ENCODE results near the gene SLC2A10. TPM values are rescaled to one million over a fixed set of nuclear protein-coding genes. Genes with fewer than 3 reads are reported as not detected.

SLC2A10 gene
- total and polyA plus RNA-seq, 2 experiments from 2014 or later = 4.9 to 14.6 TPM

GRCh38 chr20:46696791-46697279 lies 12.6 kb upstream of the SLC2A10 start:
- no peak overlapping the region for H3K4me3 Mint-ChIP-seq
- H3K4me2 ChIP-seq = no peak overlapping the region
- H3K79me2 ChIP-seq (replicated peaks; ENCODE audit: insufficient read depth) = no peaks in the 10 kb centered on the region
- TF ChIP-seq ZNF331 (CRISPR knock-in tag; IDR thresholded peaks at IDR 0.05; ENCODE audit: low read depth) = no peak
- no peak for TF ChIP-seq ZNF462 (CRISPR knock-in tag; IDR thresholded peaks at IDR 0.05)
- TF ChIP-seq ZNF114 (CRISPR knock-in tag; IDR thresholded peaks at IDR 0.05) = no peak
- TF ChIP-seq JUNB (IDR thresholded peaks at IDR 0.05; ENCODE audit: unreplicated experiment) = no peak
- no peak for TF ChIP-seq STAT1 (IDR thresholded peaks at IDR 0.05; ENCODE audit: unreplicated experiment)
- no peak for TF ChIP-seq CREB1 (CRISPR knock-in tag; IDR thresholded peaks at IDR 0.05; ENCODE audit: low read depth)
- TF ChIP-seq, protein P1, sequence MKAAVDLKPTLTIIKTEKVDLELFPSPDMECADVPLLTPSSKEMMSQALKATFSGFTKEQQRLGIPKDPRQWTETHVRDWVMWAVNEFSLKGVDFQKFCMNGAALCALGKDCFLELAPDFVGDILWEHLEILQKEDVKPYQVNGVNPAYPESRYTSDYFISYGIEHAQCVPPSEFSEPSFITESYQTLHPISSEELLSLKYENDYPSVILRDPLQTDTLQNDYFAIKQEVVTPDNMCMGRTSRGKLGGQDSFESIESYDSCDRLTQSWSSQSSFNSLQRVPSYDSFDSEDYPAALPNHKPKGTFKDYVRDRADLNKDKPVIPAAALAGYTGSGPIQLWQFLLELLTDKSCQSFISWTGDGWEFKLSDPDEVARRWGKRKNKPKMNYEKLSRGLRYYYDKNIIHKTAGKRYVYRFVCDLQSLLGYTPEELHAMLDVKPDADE (IDR thresholded peaks at IDR 0.05) = no peak
- TF ChIP-seq NANOG (IDR thresholded peaks at IDR 0.05; ENCODE audit: borderline replicate concordance) = no peak
- TF ChIP-seq, protein P2, sequence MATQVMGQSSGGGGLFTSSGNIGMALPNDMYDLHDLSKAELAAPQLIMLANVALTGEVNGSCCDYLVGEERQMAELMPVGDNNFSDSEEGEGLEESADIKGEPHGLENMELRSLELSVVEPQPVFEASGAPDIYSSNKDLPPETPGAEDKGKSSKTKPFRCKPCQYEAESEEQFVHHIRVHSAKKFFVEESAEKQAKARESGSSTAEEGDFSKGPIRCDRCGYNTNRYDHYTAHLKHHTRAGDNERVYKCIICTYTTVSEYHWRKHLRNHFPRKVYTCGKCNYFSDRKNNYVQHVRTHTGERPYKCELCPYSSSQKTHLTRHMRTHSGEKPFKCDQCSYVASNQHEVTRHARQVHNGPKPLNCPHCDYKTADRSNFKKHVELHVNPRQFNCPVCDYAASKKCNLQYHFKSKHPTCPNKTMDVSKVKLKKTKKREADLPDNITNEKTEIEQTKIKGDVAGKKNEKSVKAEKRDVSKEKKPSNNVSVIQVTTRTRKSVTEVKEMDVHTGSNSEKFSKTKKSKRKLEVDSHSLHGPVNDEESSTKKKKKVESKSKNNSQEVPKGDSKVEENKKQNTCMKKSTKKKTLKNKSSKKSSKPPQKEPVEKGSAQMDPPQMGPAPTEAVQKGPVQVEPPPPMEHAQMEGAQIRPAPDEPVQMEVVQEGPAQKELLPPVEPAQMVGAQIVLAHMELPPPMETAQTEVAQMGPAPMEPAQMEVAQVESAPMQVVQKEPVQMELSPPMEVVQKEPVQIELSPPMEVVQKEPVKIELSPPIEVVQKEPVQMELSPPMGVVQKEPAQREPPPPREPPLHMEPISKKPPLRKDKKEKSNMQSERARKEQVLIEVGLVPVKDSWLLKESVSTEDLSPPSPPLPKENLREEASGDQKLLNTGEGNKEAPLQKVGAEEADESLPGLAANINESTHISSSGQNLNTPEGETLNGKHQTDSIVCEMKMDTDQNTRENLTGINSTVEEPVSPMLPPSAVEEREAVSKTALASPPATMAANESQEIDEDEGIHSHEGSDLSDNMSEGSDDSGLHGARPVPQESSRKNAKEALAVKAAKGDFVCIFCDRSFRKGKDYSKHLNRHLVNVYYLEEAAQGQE (IDR thresholded peaks at IDR 0.05; ENCODE audit: unreplicated experiment) = no peak
- no peak for TF ChIP-seq EZH2 (IDR thresholded peaks at IDR 0.05; ENCODE audit: low read depth, unreplicated experiment)
- TF ChIP-seq, protein P3, sequence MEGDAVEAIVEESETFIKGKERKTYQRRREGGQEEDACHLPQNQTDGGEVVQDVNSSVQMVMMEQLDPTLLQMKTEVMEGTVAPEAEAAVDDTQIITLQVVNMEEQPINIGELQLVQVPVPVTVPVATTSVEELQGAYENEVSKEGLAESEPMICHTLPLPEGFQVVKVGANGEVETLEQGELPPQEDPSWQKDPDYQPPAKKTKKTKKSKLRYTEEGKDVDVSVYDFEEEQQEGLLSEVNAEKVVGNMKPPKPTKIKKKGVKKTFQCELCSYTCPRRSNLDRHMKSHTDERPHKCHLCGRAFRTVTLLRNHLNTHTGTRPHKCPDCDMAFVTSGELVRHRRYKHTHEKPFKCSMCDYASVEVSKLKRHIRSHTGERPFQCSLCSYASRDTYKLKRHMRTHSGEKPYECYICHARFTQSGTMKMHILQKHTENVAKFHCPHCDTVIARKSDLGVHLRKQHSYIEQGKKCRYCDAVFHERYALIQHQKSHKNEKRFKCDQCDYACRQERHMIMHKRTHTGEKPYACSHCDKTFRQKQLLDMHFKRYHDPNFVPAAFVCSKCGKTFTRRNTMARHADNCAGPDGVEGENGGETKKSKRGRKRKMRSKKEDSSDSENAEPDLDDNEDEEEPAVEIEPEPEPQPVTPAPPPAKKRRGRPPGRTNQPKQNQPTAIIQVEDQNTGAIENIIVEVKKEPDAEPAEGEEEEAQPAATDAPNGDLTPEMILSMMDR (conservative IDR thresholded peaks at IDR 0.05; ENCODE audit: low read depth in 2 of 2) = no peak
- TF ChIP-seq EZH2phosphoT487 (IDR thresholded peaks at IDR 0.05; ENCODE audit: unreplicated experiment) = no peak
- TF ChIP-seq POLR2AphosphoS5 (IDR thresholded peaks at IDR 0.05; ENCODE audit: low read depth) = no peak
- H4K20me1 ChIP-seq (replicated peaks; ENCODE audit: insufficient read depth) = no peaks in the 10 kb centered on the region
- H3K4me1 ChIP-seq (ENCODE audit: insufficient read depth) = peaks cover 6% of the 10 kb centered on the region
- H3F3A ChIP-seq (replicated peaks; ENCODE audit: low read depth) = no peaks in the 10 kb centered on the region
- H3K36me3 Mint-ChIP-seq (ENCODE audit: low read depth) = no peaks in the 10 kb centered on the region; the same call in 2 of the 3 replicates
- peaks cover 6% of the 10 kb centered on the region for H3K27me3 Mint-ChIP-seq (ENCODE audit: insufficient read depth, low read depth, poor library complexity)
- H3K9me3 Mint-ChIP-seq = peaks cover 3% of the 10 kb centered on the region; the same call in 2 of the 3 replicates
- no peaks in the 10 kb centered on the region for H3K27me3 ChIP-seq (ENCODE audit: insufficient read depth)
- no peak overlapping the region for H3K27ac Mint-ChIP-seq
- no peaks in the 10 kb centered on the region for H3K9me2 ChIP-seq (ENCODE audit: insufficient read depth)
- ATAC-seq = no peak
- no peak overlapping the region for H3K4me3 ChIP-seq
- H3K4me1 Mint-ChIP-seq = peaks cover 18% of the 10 kb centered on the region
- H3K27ac ChIP-seq (ENCODE audit: low read depth) = no peak overlapping the region
- no peak for DNase-seq (ENCODE audit: low spot score)
- H3K36me3 ChIP-seq (ENCODE audit: insufficient read depth) = no peaks in the 10 kb centered on the region
- H2AFZ ChIP-seq = no peak overlapping the region

All from GM23338 (cell line).